ENCODE measurements around the gene PRDM11. TPM values are rescaled to one million over a fixed set of nuclear protein-coding genes. Genes with fewer than 3 reads are reported as not detected.
A peak's percentile ranks its signal among the peaks of the same experiment; 100 is the strongest.
"Not testable (repeated sequence)": the region's sequence is repeated elsewhere in the genome, so short reads cannot be mapped to it uniquely, and the experiment has no call there.

Gene PRDM11
- total RNA-seq, 6 experiments from 2014 or later, result 1.4 to 4.1 (median 3.8) TPM

- WGBS (ENCODE audit: insufficient coverage, low coverage, low lambda C conversion rate, missing lambda C conversion rate), result 48% methylated on average over 2 of the region's 2 CpGs
- Histone ChIP-seq H3K4me3 (no peak overlapping the region), H3K27ac (no peak overlapping the region), H3K9me3 (no peaks in the 10 kb centered on the region), H3K4me1 (no peaks in the 10 kb centered on the region), H3K27me3 (no peaks in the 10 kb centered on the region), H3K36me3 (no peaks in the 10 kb centered on the region)
- TF ChIP-seq POLR2A (IDR thresholded peaks at IDR 0.05) (no peak), CTCF (IDR thresholded peaks at IDR 0.05) (no peak)
- intact Hi-C loops (cut with DNase I), result no loop called here
- no peak for DNase-seq
- no peak for ATAC-seq
These were observed 101.0 kb downstream of the PRDM11 start for GRCh38 chr11:45247433-45247832.

- H3K36me3 ChIP-seq, result no peaks in the 10 kb centered on the region
- H3K4me1 ChIP-seq, result no peaks in the 10 kb centered on the region
- H3K27ac ChIP-seq, result no peak overlapping the region
- H3K4me3 ChIP-seq, result no peak overlapping the region
- TF ChIP-seq CTCF (IDR thresholded peaks at IDR 0.05) (no peak), POLR2A (IDR thresholded peaks at IDR 0.05) (no peak)
- ATAC-seq, result no peak
- no CpG with 5 or more reads among the region's 2 CpGs for WGBS (ENCODE audit: insufficient coverage, low coverage, low lambda C conversion rate, missing lambda C conversion rate)
- intact Hi-C loops (cut with DNase I), result no loop called here
- no peaks in the 10 kb centered on the region for H3K27me3 ChIP-seq
- DNase-seq, result no peak
- no peaks in the 10 kb centered on the region for H3K9me3 ChIP-seq
These were observed 102.1 kb downstream of the PRDM11 start for GRCh38 chr11:45248501-45249011.

GRCh38 chr11:45249372-45249771 lies 102.9 kb downstream of the PRDM11 start:
- DNase-seq; intact Hi-C loops (cut with DNase I); H3K36me3 ChIP-seq: not testable (repeated sequence)

GRCh38 chr11:45250035-45250718 lies 103.7 kb downstream of the PRDM11 start:
- ATAC-seq, result no peak
- no peaks in the 10 kb centered on the region for H3K36me3 ChIP-seq
- H3K27ac ChIP-seq, result no peak overlapping the region
- H3K4me1 ChIP-seq, result no peaks in the 10 kb centered on the region
- H3K9me3 ChIP-seq, result no peaks in the 10 kb centered on the region
- WGBS (ENCODE audit: insufficient coverage, low coverage, low lambda C conversion rate, missing lambda C conversion rate), result 36% methylated on average over 2 of the region's 3 CpGs
- no peak for DNase-seq
- no peaks in the 10 kb centered on the region for H3K27me3 ChIP-seq
- H3K4me3 ChIP-seq, result no peak overlapping the region
- no peak for TF ChIP-seq POLR2A (IDR thresholded peaks at IDR 0.05)
- no peak for TF ChIP-seq CTCF (IDR thresholded peaks at IDR 0.05)
- intact Hi-C loops (cut with DNase I), result no loop called here

More at GRCh38 chr11:45249372-45249771, 102.9 kb downstream of the PRDM11 start:
- not testable (repeated sequence) for H3K4me3 ChIP-seq, H3K27me3 ChIP-seq, H3K27ac ChIP-seq, ATAC-seq, H3K9me3 ChIP-seq, H3K4me1 ChIP-seq
- 60% methylated on average over 1 of the region's 1 CpG for WGBS (ENCODE audit: insufficient coverage, low coverage, low lambda C conversion rate, missing lambda C conversion rate)

- Histone ChIP-seq H3K27me3 (no peaks in the 10 kb centered on the region), H3K27ac (no peak overlapping the region), H3K4me3 (no peak overlapping the region), H3K36me3 (no peaks in the 10 kb centered on the region), H3K4me1 (no peaks in the 10 kb centered on the region), H3K9me3 (no peaks in the 10 kb centered on the region)
- TF ChIP-seq POLR2A (IDR thresholded peaks at IDR 0.05) (no peak), CTCF (IDR thresholded peaks at IDR 0.05) (peak; percentile 39 to 49 (median 44))
- DNase-seq, result peak in 1 of 3 donors; percentile 42
- ATAC-seq, result peak; percentile 52 to 77 (median 67)
- intact Hi-C loops (cut with DNase I), result no loop called here
- 46% methylated on average over 9 of the region's 22 CpGs for WGBS (ENCODE audit: insufficient coverage, low coverage, low lambda C conversion rate, missing lambda C conversion rate)
These were observed 105.9 kb downstream of the PRDM11 start for GRCh38 chr11:45252134-45252856.

Measured in right lobe of liver (tissue), 6 donors.